GM10248 (cell line): ENCODE results near the gene SOX18.

Experiments
- CTCF ChIA-PET: fragments of 300-600 bp; sonication (Branson Sonifier 250); formaldehyde crosslinking; extraction: SDS; loops from one replicate; lab custom pipeline; 2021; ENCODE audit warnings: antibody characterized with exemption; lab: Yijun Ruan, JAX
- POLR2A ChIA-PET: fragments of 350-650 bp; sonication (Branson Sonifier 250); formaldehyde crosslinking; extraction: SDS; loops from one replicate; lab custom pipeline; 2020; ENCODE audit warnings: antibody characterized with exemption; lab: Yijun Ruan, JAX
- DNase-seq: peaks from one replicate; pipeline ENCODE4 v3.0.0; 2012; ENCODE audit errors: extremely low spot score
- CTCF ChIP-seq: IDR thresholded peaks from 2 replicates; pipeline ENCODE4 v1.5.1; 2012; ENCODE audit warnings: mild to moderate bottlenecking, low read depth; ENCODE audit errors: extremely low read depth, missing control alignments, control extremely low read depth

Gene SOX18

GRCh38 chr20:64033981-64034493 is 15.4 kb downstream of the SOX18 start:
- no peak for TF ChIP-seq CTCF
- POLR2A ChIA-PET: interaction anchor here (0.7 kb wide), 1 partner anchor 42 kb away, joined by 3 read pairs; no protein-coding TSS in a partner anchor

GRCh38 chr20:64032706-64033624 is 16.5 kb downstream of the SOX18 start:
- no peak for TF ChIP-seq CTCF
- ChIA-PET CTCF (interaction anchor here (1.0 to 2.6 kb wide), 4 partner anchors 24 to 87 kb away, joined by 3 to 12 read pairs (median 4); partner anchors contain the start of genes PRPF6 and SAMD10), POLR2A (no interaction called here)
- no peak for DNase-seq

More at GRCh38 chr20:64033981-64034493, 15.4 kb downstream of the SOX18 start:
- CTCF ChIA-PET: interaction anchor here (1.1 to 2.6 kb wide), 3 partner anchors 45 to 86 kb away, joined by 3 to 12 read pairs (median 4); partner anchors contain the start of genes PRPF6 and SAMD10
- no peak for DNase-seq

- no peak for TF ChIP-seq CTCF
- POLR2A ChIA-PET: no interaction called here
- CTCF ChIA-PET: interaction anchor here (0.9 to 1.5 kb wide), 3 partner anchors 25 to 52 kb away, joined by 3 to 6 read pairs (median 3); no protein-coding TSS in a partner anchor
- no peak for DNase-seq
These were observed 17.6 kb downstream of the SOX18 start for GRCh38 chr20:64031822-64032314.

- CTCF ChIA-PET: interaction anchor here (0.8 to 1.5 kb wide), 2 partner anchors 27 to 50 kb away, joined by 4 to 6 read pairs; no protein-coding TSS in a partner anchor
- POLR2A ChIA-PET: interaction anchor here (0.7 kb wide), 2 partner anchors 17 to 87 kb away, joined by 3 to 6 read pairs; no protein-coding TSS in a partner anchor
- no peak for DNase-seq
- no peak for TF ChIP-seq CTCF
These were observed 18.9 kb downstream of the SOX18 start for GRCh38 chr20:64030371-64031134.

GRCh38 chr20:64029293-64030117 is 19.9 kb downstream of the SOX18 start:
- POLR2A ChIA-PET: no interaction called here
- DNase-seq: no peak
- CTCF ChIA-PET: interaction anchor here (0.8 to 3.1 kb wide), 2 partner anchors 9 to 28 kb away, joined by 4 to 31 read pairs; partner anchors contain the start of gene C20orf204
- no peak for TF ChIP-seq CTCF
